Left ventricle myocardium inferior (tissue), 1 donor: Measurements from ENCODE around the gene CACUL1. TPM values are rescaled to one million over a fixed set of nuclear protein-coding genes. Genes with fewer than 3 reads are reported as not detected.

Experiments
- DNase-seq: peaks from one replicate; pipeline ENCODE4 v3.0.0-alpha.2; 2020
- H3K27ac ChIP-seq: fragments of 200-600 bp; replicated peaks from 2 replicates; pipeline ENCODE4 v1.8.0; 2021
- H3K27me3 ChIP-seq: fragments of 200-600 bp; 2 replicates; pipeline ENCODE4 v1.8.0; 2021; ENCODE audit warnings: low read depth
- H3K36me3 ChIP-seq: fragments of 200-600 bp; 2 replicates; pipeline ENCODE4 v1.8.0; 2021
- H3K4me1 ChIP-seq: fragments of 200-600 bp; 2 replicates; pipeline ENCODE4 v1.8.0; 2021
- H3K4me3 ChIP-seq: fragments of 200-600 bp; 2 replicates; pipeline ENCODE4 v1.8.0; 2021; ENCODE audit warnings: mild to moderate bottlenecking, moderate library complexity
- H3K9me3 ChIP-seq: fragments of 200-600 bp; replicated peaks from 2 replicates; pipeline ENCODE4 v1.8.0; 2021
- CTCF ChIP-seq: fragments of 200-600 bp; IDR thresholded peaks from 2 replicates; pipeline ENCODE4 v1.8.0; 2021; ENCODE audit warnings: antibody characterized with exemption, mild to moderate bottlenecking, borderline replicate concordance
- intact Hi-C: fragments of 100-400 bp; cut with micrococcal nuclease; formaldehyde crosslinking; loops from one replicate; pipeline ENCODE4 v1.11.0; 2022
- total RNA-seq: library from RNA; stranded (reverse); fragmentation: NEBNext Ultra II Directional; extraction: Animal tissue kit (Norgen Biotek cat#: 25700); gene quantifications from one replicate; pipeline ENCODE4 v1.2.1, GENCODE V29; 2021
- donor health status: DM: no; HTN: yes; CAD: no; lungs with severe emphysema.

CACUL1 gene
- total RNA-seq, 1 donor from 2014 or later = 27.4 TPM

- no peak for TF ChIP-seq CTCF
- peaks cover 53% of the 10 kb centered on the region for H3K4me1 ChIP-seq
- H3K9me3 ChIP-seq = no peaks in the 10 kb centered on the region
- intact Hi-C loops = no loop called here
- no peaks in the 10 kb centered on the region for H3K36me3 ChIP-seq
- H3K27ac ChIP-seq = peak overlapping the region; percentile 90
- H3K4me3 ChIP-seq = peak overlapping the region; percentile 100
- no peaks in the 10 kb centered on the region for H3K27me3 ChIP-seq
- peak; percentile 31 for DNase-seq
These were observed 578 bp downstream of the CACUL1 start for GRCh38 chr10:118754229-118754555.

GRCh38 chr10:118753331-118754228, 1.2 kb downstream of the CACUL1 start:
- Histone ChIP-seq H3K4me3 (peak overlapping the region; percentile 100), H3K4me1 (peaks cover 59% of the 10 kb centered on the region), H3K27ac (peak overlapping the region; percentile 90), H3K27me3 (no peaks in the 10 kb centered on the region), H3K9me3 (no peaks in the 10 kb centered on the region), H3K36me3 (no peaks in the 10 kb centered on the region)
- intact Hi-C loops = no loop called here
- no peak for DNase-seq
- TF ChIP-seq CTCF = no peak

- no peak for TF ChIP-seq CTCF
- Histone ChIP-seq H3K4me3 (peak overlapping the region; percentile 100), H3K36me3 (no peaks in the 10 kb centered on the region), H3K4me1 (peaks cover 71% of the 10 kb centered on the region), H3K9me3 (no peaks in the 10 kb centered on the region), H3K27me3 (no peaks in the 10 kb centered on the region), H3K27ac (no peak overlapping the region)
- no peak for DNase-seq
- intact Hi-C loops = no loop called here
These were observed 2.4 kb downstream of the CACUL1 start for GRCh38 chr10:118752409-118752808.

- H3K27me3 ChIP-seq = no peaks in the 10 kb centered on the region
- DNase-seq = no peak
- no peaks in the 10 kb centered on the region for H3K9me3 ChIP-seq
- H3K4me1 ChIP-seq = peaks cover 76% of the 10 kb centered on the region
- no peak overlapping the region for H3K4me3 ChIP-seq
- intact Hi-C loops = no loop called here
- no peak overlapping the region for H3K27ac ChIP-seq
- H3K36me3 ChIP-seq = no peaks in the 10 kb centered on the region
- TF ChIP-seq CTCF = no peak
These were observed 3.5 kb downstream of the CACUL1 start for GRCh38 chr10:118751265-118751664.

- TF ChIP-seq CTCF = no peak
- H3K4me1 ChIP-seq = peaks cover 73% of the 10 kb centered on the region
- H3K36me3 ChIP-seq = no peaks in the 10 kb centered on the region
- no peak overlapping the region for H3K4me3 ChIP-seq
- no peak for DNase-seq
- no peaks in the 10 kb centered on the region for H3K27me3 ChIP-seq
- H3K27ac ChIP-seq = no peak overlapping the region
- H3K9me3 ChIP-seq = no peaks in the 10 kb centered on the region
- intact Hi-C loops = no loop called here
These were observed 6.7 kb downstream of the CACUL1 start for GRCh38 chr10:118748041-118748440.
